Suprapubic skin (tissue), 3 donors: ENCODE results near the gene TMEM82.

ENCODE experiments used
- CTCF ChIP-seq, 2 donors: fragments of 200-600 bp in 1 of 2; fragments of 450-650 bp in 1 of 2; sonication (generic) in 1 of 2; IDR thresholded peaks; one replicate each; pipeline ENCODE4 v1.5.1; 2016 to 2019; ENCODE audit warnings: antibody characterized with exemption in 2 of 2, mild to moderate bottlenecking in 1 of 2, moderate library complexity in 1 of 2
- POLR2A ChIP-seq, 2 donors: fragments of 450-650 bp; IDR thresholded peaks; one replicate each; pipeline ENCODE4 v1.6.1; 2017; ENCODE audit warnings: antibody characterized with exemption in 2 of 2, mild to moderate bottlenecking in 2 of 2, moderate library complexity in 2 of 2

DNA sequence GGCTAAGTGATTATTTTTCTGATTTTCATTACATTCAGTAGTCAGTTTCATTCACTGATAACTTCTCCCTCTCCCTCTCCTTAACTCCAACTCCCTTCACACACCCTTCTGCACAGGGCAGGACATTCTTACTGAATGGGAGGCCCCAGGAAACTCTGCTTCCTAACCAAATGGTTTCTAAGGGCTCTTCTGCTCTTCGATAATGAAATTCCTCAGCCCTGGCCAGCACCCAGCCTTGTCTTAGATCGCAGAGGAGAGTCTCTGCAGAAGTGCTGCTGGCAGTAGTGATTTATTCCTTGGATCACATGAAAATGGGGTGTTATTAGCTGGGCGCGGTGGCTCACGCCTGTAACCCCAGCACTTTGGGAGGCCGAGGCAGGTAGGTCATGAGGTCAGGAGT lies 41.8 kb upstream of the TMEM82 start:
- TF ChIP-seq POLR2A (IDR thresholded peaks at IDR 0.05) (no peak), CTCF (IDR thresholded peaks at IDR 0.05) (no peak)
